K562 (cell line): ENCODE results near the gene NYAP1. TPM values are rescaled to one million over a fixed set of nuclear protein-coding genes. Genes with fewer than 3 reads are reported as not detected.

ENCODE experiments used
- CXXC5 ChIP-seq: fragments of 250-450 bp; sonication (Bioruptor Pico); IDR thresholded peaks from 2 replicates; pipeline ENCODE4 v1.8.0; 2022; ENCODE audit warnings: inconsistent platforms, mild to moderate bottlenecking, moderate library complexity
- DDX20 ChIP-seq: fragments of 450-650 bp; IDR thresholded peaks from 2 replicates; pipeline ENCODE4 v1.6.1; 2016; ENCODE audit warnings: missing genetic modification characterization, low read depth, mild to moderate bottlenecking, missing compliant biosample characterization, moderate library complexity
- ESRRA ChIP-seq: fragments of 450-650 bp; IDR thresholded peaks from 2 replicates; pipeline ENCODE4 v1.6.1; 2014; ENCODE audit warnings: low read depth, mild to moderate bottlenecking, moderate library complexity, borderline replicate concordance
- EWSR1 ChIP-seq: fragments of 450-650 bp; IDR thresholded peaks from 2 replicates; pipeline ENCODE4 v1.6.1; 2018; ENCODE audit warnings: borderline replicate concordance, mild to moderate bottlenecking, low read depth, moderate library complexity; ENCODE audit not compliant: partially characterized antibody
- IFI16 ChIP-seq: fragments of 250-450 bp; sonication (Bioruptor Pico); IDR thresholded peaks from 2 replicates; pipeline ENCODE4 v2.1.2; 2022; ENCODE audit warnings: mild to moderate bottlenecking, inconsistent platforms
- MAFF ChIP-seq: IDR thresholded peaks from 2 replicates; pipeline ENCODE4 v1.6.1; 2012; ENCODE audit warnings: low read length, improper control_type of control experiment
- NEUROD1 ChIP-seq: fragments of 150-350 bp; IDR thresholded peaks from 2 replicates; pipeline ENCODE4 v1.6.1; 2014; ENCODE audit warnings: borderline replicate concordance, low read length, low read depth; ENCODE audit not compliant: partially characterized antibody
- PHF20 ChIP-seq: fragments of 450-650 bp; IDR thresholded peaks from 2 replicates; pipeline ENCODE4 v1.6.1; 2018; ENCODE audit not compliant: partially characterized antibody
- SRSF9 ChIP-seq: fragments of 200-400 bp; formaldehyde crosslinking; IDR thresholded peaks from 2 replicates; pipeline ENCODE4 v1.6.1; 2017; ENCODE audit warnings: low read depth, low read length, borderline replicate concordance
- ZBTB17 ChIP-seq: fragments of 450-650 bp; formaldehyde crosslinking; IDR thresholded peaks from 2 replicates; pipeline ENCODE4 v1.4.0; 2020; ENCODE audit warnings: mild to moderate bottlenecking
- ZKSCAN8 ChIP-seq: fragments of 200-800 bp; sonication (Bioruptor generic); IDR thresholded peaks from 2 replicates; pipeline ENCODE4 v1.6.1; 2016; ENCODE audit warnings: missing genetic modification characterization, missing compliant biosample characterization
- ZNF668 ChIP-seq: fragments of 250-450 bp; sonication (Bioruptor Pico); IDR thresholded peaks from 2 replicates; pipeline ENCODE4 v1.8.0; 2022; ENCODE audit warnings: mild to moderate bottlenecking, inconsistent platforms
- ZNF766 ChIP-seq: fragments of 200-800 bp; sonication (Bioruptor generic); conservative IDR thresholded peaks from 2 replicates; pipeline ENCODE4 v1.6.1; 2016; ENCODE audit warnings: missing genetic modification characterization, missing compliant biosample characterization
- polyA plus RNA-seq, 8 experiments: library from polyadenylated mRNA; depleted of rRNA in 4 of 8; stranded (reverse) in 5 of 8; unstranded in 3 of 8; fragments of >200 nt; fragmentation: Nextera tagmentation in 2 of 8; fragmentation: Illumina TruSeq in 1 of 8; extraction: Ambion mirVana in 2 of 8; extraction: Trizol in 1 of 8; gene quantifications; 2 replicates each; pipeline versions ENCODE4 v1.2.1 to v1.2.3, GENCODE V29; 2011 to 2014; ENCODE audit warnings: inconsistent platforms in 1 of 8, missing spikeins in 1 of 8
- total RNA-seq, 7 experiments: library from RNA; depleted of rRNA in 6 of 7; stranded (reverse); fragments of >200 nt in 6 of 7; fragmentation: Illumina TruSeq in 2 of 7; extraction: Trizol in 2 of 7; gene quantifications; 2 replicates each; pipeline versions ENCODE4 v1.2.1 to v1.2.3, GENCODE V29; 2011 to 2021; ENCODE audit warnings: low replicate concordance in 1 of 7
- TF ChIP-seq, protein P1 (sequence below): fragments of 450-650 bp; IDR thresholded peaks from 2 replicates; pipeline ENCODE4 v1.6.1; 2016; ENCODE audit warnings: mild to moderate bottlenecking, moderate library complexity
- TF ChIP-seq, protein P2 (sequence below): sonication (generic); formaldehyde crosslinking; IDR thresholded peaks from 2 replicates; pipeline ENCODE4 v1.8.1; 2023; ENCODE audit warnings: mild to moderate bottlenecking, missing genetic modification reagents, moderate library complexity

The NYAP1 gene
- total and polyA plus RNA-seq, 9 of the 15 experiments (the other 6 are each of a cell fraction or from before 2014, with no cell fraction given), result 0.11 to 0.88 (median 0.22) TPM; not detected in 2

DNA sequence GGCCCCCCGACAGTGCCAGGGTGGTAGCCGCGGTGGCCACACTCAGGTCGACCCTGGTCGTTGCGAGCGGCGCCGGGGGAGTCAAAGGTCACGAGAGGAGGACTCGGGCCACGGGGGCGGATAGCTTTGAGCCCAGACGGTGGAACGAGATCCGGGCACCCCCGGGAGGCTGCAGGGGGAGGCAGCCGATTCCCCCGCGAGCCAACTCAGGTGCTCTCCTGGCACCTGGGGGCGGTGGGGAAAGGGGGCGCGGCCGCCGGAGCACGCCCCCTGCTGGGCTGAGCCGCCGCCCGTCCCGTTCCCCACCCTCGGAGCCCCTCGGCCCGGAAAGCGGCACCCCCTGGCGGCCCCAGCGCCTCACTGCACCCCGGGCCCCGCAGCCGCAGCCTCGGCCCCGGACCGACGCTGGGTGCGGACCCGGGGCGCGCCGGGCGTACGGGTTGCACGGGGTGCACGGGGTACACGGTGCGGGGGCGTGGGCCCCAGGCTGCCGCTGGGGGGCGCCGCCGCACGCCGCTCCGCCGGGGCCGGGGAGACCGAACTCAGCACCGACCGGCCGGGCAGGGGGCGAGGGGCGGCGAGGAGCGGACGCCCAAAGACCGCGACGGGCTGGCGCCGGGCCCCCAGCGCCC lies 521 bp upstream of the NYAP1 start (continued):
- TF ChIP-seq, protein P1, sequence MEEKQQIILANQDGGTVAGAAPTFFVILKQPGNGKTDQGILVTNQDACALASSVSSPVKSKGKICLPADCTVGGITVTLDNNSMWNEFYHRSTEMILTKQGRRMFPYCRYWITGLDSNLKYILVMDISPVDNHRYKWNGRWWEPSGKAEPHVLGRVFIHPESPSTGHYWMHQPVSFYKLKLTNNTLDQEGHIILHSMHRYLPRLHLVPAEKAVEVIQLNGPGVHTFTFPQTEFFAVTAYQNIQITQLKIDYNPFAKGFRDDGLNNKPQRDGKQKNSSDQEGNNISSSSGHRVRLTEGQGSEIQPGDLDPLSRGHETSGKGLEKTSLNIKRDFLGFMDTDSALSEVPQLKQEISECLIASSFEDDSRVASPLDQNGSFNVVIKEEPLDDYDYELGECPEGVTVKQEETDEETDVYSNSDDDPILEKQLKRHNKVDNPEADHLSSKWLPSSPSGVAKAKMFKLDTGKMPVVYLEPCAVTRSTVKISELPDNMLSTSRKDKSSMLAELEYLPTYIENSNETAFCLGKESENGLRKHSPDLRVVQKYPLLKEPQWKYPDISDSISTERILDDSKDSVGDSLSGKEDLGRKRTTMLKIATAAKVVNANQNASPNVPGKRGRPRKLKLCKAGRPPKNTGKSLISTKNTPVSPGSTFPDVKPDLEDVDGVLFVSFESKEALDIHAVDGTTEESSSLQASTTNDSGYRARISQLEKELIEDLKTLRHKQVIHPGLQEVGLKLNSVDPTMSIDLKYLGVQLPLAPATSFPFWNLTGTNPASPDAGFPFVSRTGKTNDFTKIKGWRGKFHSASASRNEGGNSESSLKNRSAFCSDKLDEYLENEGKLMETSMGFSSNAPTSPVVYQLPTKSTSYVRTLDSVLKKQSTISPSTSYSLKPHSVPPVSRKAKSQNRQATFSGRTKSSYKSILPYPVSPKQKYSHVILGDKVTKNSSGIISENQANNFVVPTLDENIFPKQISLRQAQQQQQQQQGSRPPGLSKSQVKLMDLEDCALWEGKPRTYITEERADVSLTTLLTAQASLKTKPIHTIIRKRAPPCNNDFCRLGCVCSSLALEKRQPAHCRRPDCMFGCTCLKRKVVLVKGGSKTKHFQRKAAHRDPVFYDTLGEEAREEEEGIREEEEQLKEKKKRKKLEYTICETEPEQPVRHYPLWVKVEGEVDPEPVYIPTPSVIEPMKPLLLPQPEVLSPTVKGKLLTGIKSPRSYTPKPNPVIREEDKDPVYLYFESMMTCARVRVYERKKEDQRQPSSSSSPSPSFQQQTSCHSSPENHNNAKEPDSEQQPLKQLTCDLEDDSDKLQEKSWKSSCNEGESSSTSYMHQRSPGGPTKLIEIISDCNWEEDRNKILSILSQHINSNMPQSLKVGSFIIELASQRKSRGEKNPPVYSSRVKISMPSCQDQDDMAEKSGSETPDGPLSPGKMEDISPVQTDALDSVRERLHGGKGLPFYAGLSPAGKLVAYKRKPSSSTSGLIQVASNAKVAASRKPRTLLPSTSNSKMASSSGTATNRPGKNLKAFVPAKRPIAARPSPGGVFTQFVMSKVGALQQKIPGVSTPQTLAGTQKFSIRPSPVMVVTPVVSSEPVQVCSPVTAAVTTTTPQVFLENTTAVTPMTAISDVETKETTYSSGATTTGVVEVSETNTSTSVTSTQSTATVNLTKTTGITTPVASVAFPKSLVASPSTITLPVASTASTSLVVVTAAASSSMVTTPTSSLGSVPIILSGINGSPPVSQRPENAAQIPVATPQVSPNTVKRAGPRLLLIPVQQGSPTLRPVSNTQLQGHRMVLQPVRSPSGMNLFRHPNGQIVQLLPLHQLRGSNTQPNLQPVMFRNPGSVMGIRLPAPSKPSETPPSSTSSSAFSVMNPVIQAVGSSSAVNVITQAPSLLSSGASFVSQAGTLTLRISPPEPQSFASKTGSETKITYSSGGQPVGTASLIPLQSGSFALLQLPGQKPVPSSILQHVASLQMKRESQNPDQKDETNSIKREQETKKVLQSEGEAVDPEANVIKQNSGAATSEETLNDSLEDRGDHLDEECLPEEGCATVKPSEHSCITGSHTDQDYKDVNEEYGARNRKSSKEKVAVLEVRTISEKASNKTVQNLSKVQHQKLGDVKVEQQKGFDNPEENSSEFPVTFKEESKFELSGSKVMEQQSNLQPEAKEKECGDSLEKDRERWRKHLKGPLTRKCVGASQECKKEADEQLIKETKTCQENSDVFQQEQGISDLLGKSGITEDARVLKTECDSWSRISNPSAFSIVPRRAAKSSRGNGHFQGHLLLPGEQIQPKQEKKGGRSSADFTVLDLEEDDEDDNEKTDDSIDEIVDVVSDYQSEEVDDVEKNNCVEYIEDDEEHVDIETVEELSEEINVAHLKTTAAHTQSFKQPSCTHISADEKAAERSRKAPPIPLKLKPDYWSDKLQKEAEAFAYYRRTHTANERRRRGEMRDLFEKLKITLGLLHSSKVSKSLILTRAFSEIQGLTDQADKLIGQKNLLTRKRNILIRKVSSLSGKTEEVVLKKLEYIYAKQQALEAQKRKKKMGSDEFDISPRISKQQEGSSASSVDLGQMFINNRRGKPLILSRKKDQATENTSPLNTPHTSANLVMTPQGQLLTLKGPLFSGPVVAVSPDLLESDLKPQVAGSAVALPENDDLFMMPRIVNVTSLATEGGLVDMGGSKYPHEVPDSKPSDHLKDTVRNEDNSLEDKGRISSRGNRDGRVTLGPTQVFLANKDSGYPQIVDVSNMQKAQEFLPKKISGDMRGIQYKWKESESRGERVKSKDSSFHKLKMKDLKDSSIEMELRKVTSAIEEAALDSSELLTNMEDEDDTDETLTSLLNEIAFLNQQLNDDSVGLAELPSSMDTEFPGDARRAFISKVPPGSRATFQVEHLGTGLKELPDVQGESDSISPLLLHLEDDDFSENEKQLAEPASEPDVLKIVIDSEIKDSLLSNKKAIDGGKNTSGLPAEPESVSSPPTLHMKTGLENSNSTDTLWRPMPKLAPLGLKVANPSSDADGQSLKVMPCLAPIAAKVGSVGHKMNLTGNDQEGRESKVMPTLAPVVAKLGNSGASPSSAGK, result no peak
- TF ChIP-seq NEUROD1, result peak; percentile 18
- TF ChIP-seq ZNF668, result no peak
- TF ChIP-seq ZKSCAN8 (CRISPR knock-in tag), result no peak
- no peak for TF ChIP-seq ZNF766 (CRISPR knock-in tag)
- TF ChIP-seq MAFF, result no peak
- no peak for TF ChIP-seq IFI16 (CRISPR knock-in tag)
- TF ChIP-seq ZBTB17 (CRISPR knock-in tag), result 0 out of 2 replicates have a peak, but pooled peaks have one; percentile 61
- TF ChIP-seq CXXC5, result peak; percentile 97
- no peak for TF ChIP-seq EWSR1
- TF ChIP-seq SRSF9, result no peak
- no peak for TF ChIP-seq PHF20
- TF ChIP-seq, protein P2, sequence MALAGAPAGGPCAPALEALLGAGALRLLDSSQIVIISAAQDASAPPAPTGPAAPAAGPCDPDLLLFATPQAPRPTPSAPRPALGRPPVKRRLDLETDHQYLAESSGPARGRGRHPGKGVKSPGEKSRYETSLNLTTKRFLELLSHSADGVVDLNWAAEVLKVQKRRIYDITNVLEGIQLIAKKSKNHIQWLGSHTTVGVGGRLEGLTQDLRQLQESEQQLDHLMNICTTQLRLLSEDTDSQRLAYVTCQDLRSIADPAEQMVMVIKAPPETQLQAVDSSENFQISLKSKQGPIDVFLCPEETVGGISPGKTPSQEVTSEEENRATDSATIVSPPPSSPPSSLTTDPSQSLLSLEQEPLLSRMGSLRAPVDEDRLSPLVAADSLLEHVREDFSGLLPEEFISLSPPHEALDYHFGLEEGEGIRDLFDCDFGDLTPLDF (CRISPR knock-in tag), result no peak
- TF ChIP-seq ESRRA, result peak; percentile 80; the same call in 1 of the 2 replicates
- no peak for TF ChIP-seq DDX20
